Stimulated activated naive CD8-positive, alpha-beta T cell treated with anti-CD3 and anti-CD28 coated beads, Interleukin-15, Interleukin-2, amounts not matched to agents 100 U/mL and 50 U/mL, for 24 hours (primary cell): ENCODE data around the gene PNISR.

Experiments used
- ATAC-seq: fragments of 150-1000 bp; cut with Tn5 transposase; one replicate; pipeline ENCODE4 v1.10.0; 2021
- DNase-seq: peaks from one replicate; pipeline ENCODE4 v3.0.0; 2021

Gene PNISR

GRCh38 chr6:99402448-99402847, 22.7 kb downstream of the PNISR start:
- ATAC-seq (no peak), DNase-seq (no peak)

DNA sequence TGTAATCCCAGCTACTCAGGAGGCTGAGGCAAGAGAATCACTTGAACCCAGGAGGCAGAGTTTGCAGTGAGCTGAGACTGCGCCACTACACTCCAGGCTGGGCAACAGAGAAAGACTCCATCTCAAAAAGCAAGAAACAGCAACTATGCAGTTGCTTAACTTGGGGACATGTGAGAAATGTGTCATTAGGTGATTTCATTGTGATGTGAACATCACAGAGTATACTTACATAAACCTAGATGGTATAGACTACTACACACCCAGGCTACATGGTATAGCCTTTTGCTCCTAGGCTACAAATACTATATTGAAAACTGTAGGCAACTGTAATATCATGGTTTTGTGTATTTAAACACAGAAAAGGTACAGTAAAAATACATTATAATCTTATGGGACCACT, 27.8 kb downstream of the PNISR start:
- no peak for DNase-seq
- no peak for ATAC-seq

DNA sequence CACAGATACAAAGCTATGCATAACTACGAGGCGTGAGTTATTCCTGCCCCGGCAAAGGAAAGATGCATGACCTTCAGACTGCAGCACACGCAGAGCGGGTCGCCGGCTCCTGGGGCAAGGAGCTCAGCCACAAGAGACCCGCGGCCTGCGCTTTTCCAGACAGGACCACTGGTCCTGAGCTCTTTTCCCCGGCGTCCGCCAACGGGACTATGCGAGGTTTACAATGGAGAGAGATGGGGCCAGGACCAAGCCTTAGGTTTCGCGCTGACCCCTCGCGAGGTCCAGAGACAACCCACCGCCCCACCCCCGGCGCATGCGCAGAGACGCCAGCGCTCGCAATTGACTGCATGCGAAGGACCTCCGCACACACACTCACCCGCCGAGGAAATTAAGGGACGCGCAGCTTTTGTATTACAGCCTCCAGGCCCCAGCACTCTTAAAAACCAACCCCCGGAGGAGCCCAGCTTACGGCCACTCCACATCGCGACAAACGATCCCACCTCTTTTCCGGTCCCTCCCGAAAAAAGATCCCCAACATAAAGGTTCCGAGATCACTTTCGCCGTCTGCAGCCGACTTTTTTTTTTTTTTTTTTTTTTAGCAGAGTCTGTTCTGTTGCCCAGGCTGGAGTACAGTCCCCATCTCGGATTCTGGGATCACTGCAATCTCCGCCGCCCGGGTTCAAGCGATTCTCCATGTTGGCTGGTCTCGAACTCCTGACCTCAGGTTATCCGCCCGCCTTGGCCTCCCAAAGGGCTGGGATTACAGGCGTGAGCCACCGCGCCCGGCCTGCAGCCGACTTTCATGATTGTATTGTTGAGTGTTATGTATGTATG, 31.2 kb downstream of the PNISR start, which contains the start of gene COQ3:
COQ3 (minus strand) TSS at position 498 of the 834 bp plus-strand sequence; CDS start at position 482, 16 bp downstream.
- peak; percentile 76 for ATAC-seq
- peak; percentile 78 for DNase-seq

DNA sequence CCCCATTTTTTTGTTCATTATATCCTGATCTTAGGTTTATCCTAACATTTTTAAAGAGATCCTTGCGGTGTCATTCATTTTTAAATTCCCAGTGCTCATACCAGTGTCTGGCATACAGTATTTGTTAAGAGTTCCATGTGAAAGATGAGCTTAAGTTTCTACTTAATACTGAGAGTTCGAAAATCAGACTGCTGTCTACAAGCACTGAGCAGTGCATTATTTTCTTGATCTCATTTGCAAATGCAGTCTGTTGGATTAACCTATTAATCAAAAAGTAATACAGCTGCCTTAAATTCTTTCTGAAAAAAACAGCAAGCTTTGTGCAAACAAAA, 31.8 kb downstream of the PNISR start:
- DNase-seq (no peak), ATAC-seq (peak; percentile 7)

DNA sequence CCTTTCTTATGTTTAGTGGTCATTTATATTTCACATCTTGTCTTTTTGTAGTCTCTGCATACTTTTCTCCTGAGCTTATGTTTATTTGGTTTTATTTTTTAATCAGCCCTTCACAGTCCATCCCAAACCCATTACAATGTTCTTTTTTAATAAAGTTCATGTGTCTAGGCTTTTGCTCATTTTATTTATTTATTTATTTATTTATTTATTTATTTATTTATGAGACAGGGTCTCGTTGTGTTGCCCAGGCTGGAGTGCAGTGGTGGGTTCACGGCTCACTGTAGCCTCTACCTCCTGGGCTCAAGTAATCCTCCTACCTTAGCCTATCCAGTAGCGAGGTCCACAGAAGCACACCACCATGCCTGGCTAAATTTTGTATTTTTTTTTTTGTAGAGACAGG, 34.2 kb downstream of the PNISR start:
- DNase-seq: no peak

GRCh38 chr6:99384507-99384906, 40.6 kb downstream of the PNISR start:
- DNase-seq: no peak
- no peak for ATAC-seq

More for the DNA sequence above, 34.2 kb downstream of the PNISR start:
- ATAC-seq: no peak

GRCh38 chr6:99378636-99379035, 46.5 kb downstream of the PNISR start:
- ATAC-seq (no peak), DNase-seq (no peak)

- ATAC-seq: no peak
- no peak for DNase-seq
These were observed 55.6 kb downstream of the PNISR start for GRCh38 chr6:99369533-99369932.

- no peak for ATAC-seq
- DNase-seq: no peak
These were observed 58.3 kb downstream of the PNISR start for GRCh38 chr6:99366852-99367251.

GRCh38 chr6:99364026-99364425, 61.1 kb downstream of the PNISR start:
- peak; percentile 21 for ATAC-seq
- DNase-seq: no peak

DNA sequence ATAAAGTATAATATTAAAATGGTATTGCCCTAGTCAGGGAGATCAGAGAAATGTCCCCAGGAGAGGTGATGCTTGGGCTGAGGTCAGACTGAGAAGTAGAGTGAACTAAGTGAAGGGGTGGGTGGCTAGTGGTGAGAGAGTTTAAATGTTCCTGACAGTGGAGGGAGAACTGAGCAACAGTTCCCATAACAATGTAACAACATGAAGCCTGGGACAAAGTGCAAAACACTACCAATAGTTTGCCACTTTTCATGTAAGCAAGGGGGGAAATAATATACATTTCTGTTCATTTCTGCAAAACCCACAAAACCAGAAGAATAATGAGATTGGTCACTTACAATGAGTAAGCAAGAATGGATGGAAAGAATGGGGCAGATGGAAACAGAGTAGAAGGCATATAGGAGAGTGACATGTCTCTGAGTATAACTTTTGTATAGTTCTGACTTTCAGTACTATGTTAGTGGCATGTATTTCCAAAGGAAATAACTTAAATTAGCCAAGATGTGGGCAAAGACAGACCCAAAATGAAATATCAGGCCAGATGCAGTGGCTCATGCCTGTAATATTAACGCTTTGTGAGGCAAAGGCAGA, 62.3 kb downstream of the PNISR start:
- DNase-seq: peak; percentile 18
- peak; percentile 92 for ATAC-seq

GRCh38 chr6:99359800-99360199, 65.3 kb downstream of the PNISR start:
- no peak for ATAC-seq
- no peak for DNase-seq

DNA sequence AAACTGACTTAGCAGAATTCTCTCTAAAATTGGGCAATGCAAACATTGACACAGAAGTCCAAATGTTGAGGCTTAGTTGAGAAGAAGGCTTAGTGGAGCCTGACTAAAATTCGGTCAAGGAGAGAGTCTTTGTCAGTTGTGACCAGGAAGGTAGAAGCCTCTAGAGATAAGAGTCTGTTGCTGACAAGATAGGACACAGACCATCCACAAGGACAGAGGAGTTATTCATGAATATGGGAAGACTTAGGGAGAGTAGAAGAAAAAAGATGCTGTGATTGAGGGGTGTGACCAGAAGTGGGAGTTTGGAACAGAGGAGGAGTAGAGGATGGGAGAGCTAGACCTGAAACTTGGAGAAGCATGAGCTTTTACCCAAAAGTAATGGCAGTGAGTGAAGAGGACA, 68.5 kb downstream of the PNISR start:
- no peak for ATAC-seq
- DNase-seq: no peak

DNA sequence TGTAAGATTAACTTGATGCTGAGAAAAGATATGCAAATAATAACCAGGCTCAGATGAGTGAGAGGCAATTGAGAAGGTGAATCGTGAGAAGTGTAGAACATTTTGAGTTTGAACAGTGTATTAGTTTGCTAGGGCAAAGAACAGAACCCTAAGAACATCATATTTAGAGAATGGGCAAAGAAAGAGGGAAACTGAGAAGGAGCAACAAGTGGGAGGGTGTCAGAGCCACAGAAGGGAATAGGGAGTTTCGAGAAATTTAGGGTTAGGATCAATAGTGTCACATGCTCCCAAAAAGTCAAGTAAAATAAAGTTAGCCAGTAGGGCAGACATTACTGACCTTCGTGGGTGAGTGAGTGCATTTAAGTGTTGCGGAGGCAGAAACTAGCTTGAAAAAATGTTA, 70.1 kb downstream of the PNISR start:
- ATAC-seq: no peak
- no peak for DNase-seq

DNA sequence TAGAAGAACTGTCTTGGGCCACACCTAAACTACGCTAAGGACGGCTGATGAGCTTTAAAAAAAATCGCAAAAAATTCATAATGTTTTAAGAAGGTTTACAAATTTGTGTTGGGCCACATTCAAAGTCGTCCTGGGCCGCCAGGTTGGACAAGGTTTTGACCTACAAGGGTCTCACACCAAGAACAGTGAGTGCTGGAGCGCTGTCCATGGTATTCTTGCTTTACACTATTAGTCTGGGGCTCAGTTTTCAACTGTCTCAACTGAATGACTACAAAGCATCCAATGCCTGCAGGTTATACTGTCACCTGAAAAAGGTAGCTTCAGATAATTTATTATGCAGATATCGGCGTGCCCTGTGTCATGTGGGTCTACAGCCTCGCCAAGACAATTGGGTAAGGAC, 72.0 kb downstream of the PNISR start:
- DNase-seq (no peak), ATAC-seq (no peak)

GRCh38 chr6:99350573-99350972, 74.5 kb downstream of the PNISR start:
- DNase-seq: no peak
- no peak for ATAC-seq

DNA sequence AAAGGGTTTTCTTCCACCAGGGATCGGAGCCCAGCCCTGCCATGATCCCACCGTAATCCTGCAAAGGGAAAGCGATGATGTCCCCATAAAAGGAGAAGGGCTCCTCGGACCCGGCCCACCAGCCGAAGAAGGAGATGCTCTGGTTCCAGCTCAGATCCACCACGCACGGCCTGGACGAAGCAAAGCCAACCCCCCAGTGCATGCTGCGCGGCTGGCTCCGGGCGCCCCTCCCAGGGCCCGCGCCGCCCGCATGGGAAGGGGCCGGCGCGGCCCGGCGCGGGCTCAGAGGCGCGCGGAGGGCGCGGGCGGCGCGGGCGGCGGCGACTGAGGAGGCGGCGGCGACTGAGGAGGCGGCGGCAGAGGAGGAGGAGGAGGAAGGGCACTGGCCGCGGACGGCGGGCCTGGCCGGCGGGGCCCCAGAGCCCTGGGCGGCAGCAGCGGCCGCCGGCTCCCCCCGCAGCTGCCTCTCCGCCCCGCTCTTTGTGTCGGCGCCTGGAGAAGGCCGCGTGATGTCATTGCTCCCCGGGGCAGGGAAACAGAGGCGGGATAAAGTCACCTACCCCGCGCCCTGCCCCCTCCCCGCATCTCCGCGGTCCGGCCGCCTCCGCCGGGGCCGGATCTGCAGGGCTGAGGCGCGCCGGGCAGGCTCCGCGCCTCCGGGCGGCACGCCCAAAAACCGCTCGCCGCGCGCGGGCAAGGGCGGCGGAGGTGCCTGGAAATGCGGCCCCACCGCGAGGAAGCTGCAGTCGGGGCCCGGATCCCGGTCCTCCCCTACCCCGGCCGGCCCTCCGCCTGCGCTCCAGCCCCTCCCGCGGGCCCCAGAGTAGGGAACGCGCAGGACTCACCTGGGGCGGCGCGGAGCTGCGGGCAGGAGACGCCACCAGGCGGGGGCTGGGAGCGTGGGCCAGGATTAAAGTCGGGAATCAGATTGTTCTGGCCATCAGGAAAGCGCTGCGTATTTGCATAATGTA, 75.7 kb downstream of the PNISR start, which contains the start of gene FAXC:
FAXC (minus strand) TSS at position 504 of the 971 bp plus-strand sequence; CDS start at position 202, 302 bp downstream.
- DNase-seq: peak; percentile 14
- peak; percentile 48 for ATAC-seq

GRCh38 chr6:99348288-99349170, 76.6 kb downstream of the PNISR start:
- DNase-seq (no peak), ATAC-seq (no peak)
